ENCODE data around the gene FOXL2.

DNA sequence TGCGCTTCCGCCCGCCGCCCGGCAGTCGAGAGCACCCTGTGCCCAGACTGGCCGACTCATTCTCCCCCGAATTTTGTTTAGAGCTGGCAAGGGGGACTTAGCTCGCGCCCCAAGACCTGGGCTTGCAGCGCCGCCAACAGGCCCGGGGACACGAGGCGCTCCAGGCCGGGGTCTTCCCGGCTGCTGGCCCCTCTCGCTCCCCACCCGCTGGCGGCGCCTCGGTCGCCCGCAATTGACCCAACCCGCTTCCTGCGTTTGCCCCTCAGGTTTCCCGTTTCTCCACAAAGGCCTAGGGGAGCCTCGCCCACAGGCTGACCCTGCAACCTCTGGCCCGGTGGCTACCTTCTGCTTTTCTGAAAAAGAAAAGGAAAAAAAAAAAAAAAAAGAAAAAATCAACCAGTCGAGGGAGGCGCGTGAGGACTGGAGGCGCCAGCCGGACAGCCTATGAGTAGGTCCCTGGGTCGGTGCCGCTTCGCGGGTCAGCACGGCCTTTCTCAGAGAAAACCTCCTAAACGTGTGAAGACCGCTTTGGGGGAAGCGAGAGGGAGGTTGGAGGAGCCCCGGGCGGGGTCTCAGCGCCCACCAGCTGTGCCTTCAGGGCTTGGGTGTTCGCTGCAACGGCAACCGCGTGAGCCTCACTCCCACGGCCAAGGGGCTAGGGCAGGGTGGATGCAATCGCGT is 7.2 kb downstream of the FOXL2 start:
- TF ChIP-seq, protein P1, sequence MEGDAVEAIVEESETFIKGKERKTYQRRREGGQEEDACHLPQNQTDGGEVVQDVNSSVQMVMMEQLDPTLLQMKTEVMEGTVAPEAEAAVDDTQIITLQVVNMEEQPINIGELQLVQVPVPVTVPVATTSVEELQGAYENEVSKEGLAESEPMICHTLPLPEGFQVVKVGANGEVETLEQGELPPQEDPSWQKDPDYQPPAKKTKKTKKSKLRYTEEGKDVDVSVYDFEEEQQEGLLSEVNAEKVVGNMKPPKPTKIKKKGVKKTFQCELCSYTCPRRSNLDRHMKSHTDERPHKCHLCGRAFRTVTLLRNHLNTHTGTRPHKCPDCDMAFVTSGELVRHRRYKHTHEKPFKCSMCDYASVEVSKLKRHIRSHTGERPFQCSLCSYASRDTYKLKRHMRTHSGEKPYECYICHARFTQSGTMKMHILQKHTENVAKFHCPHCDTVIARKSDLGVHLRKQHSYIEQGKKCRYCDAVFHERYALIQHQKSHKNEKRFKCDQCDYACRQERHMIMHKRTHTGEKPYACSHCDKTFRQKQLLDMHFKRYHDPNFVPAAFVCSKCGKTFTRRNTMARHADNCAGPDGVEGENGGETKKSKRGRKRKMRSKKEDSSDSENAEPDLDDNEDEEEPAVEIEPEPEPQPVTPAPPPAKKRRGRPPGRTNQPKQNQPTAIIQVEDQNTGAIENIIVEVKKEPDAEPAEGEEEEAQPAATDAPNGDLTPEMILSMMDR (IDR thresholded peaks at IDR 0.05) = no peak
- TF ChIP-seq EP300 (IDR thresholded peaks at IDR 0.05) = no peak
